ENCODE measurements around the gene C19orf53.
"Not testable (repeated sequence)": the region's sequence is repeated elsewhere in the genome, so short reads cannot be mapped to it uniquely, and the experiment has no call there.

The C19orf53 gene

GRCh38 chr19:13774217-13775191 is at the start of gene C19orf53:
Gene C19orf53 (plus strand): TSS chr19:13774456. CDS start chr19:13774478, 22 bp downstream.
- DNase-seq: peak; percentile 58

- DNase-seq: no peak
Measured at GRCh38 chr19:13726323-13726722, 47.9 kb upstream of the C19orf53 start.

- DNase-seq: no peak
Measured at GRCh38 chr19:13727798-13728197, 46.5 kb upstream of the C19orf53 start.

DNA sequence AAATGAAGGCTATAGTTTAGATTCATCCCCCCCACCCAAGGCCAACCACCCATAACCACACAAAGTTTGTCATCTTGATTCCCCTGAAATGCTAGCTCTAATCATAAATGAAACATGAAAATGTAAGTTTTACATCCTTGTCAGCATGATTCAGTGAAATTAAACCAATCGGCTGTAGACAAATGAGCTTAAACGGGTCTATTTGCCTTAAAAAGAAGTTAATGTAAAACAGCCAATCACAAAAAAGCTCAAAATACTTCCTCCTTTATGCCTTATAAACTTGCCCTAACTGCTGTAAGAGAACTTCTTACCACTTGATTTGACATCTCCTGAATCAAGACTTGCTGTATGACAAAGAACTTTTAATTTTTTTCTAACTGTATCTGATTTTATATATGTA is 44.4 kb upstream of the C19orf53 start:
- no peak for DNase-seq

DNA sequence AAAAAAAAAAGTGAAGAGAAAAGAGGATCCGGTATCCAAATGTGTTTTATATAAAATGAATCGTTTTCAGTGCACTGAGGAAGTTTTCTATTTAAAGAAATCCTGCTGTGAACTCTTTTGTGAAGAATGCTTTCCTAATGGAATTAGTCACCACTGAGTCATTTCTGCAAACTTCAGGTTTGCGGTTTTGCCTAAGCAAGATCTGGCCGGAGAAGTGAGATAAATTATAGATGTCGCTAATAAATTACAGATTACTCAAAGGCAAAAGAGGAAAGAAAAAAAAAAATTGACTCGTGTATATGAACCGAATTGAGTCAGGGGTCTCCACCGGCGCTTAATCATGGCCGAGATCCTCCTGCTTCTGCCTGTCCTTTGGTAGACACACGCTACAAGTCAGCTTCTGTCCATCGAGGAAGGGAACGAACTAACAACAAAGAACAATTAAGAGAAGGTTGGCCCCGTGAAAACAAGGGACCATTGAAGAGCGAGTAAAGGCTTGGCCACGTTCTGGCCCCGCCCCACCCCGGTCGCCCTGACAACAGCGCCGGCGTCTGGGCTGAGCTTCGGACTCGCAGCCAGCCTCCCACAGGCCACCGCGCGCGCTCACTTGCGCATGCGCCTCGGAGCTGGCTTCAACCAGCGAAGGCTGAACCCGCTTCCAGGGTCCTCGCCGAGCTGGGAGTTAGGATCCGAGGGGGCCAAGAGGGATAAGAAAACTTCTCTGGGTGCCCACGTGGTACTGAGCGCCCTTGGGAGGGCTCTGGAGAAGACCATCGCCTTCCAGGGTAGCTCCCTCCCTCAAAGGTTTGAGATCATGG is 42.9 kb upstream of the C19orf53 start:
- peak; percentile 70 for DNase-seq

- no peak for DNase-seq
Measured at GRCh38 chr19:13732337-13732736, 41.9 kb upstream of the C19orf53 start.

GRCh38 chr19:13734751-13735150 is 39.5 kb upstream of the C19orf53 start:
- DNase-seq: no peak

DNA sequence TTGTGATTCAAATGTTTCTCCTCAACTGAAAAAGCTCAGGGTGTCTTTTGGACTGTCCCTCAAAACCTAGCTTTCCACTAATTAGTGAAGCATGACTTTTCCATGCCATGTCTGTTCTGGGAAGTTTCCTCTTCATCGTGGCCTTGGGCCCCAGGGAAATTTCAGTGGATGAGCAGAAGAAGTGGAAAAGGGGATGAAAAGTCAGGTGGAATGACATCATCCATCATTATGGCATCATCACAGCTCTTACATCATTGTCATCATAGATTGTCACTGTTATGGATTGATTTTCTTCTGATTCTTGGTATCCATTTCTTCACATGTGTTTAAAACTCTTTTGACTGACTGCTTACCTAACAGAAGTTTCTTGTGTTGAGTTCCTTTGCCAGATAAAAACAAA is 36.2 kb upstream of the C19orf53 start:
- DNase-seq: no peak

- DNase-seq: no peak
Measured at GRCh38 chr19:13741893-13742292, 32.4 kb upstream of the C19orf53 start.

DNA sequence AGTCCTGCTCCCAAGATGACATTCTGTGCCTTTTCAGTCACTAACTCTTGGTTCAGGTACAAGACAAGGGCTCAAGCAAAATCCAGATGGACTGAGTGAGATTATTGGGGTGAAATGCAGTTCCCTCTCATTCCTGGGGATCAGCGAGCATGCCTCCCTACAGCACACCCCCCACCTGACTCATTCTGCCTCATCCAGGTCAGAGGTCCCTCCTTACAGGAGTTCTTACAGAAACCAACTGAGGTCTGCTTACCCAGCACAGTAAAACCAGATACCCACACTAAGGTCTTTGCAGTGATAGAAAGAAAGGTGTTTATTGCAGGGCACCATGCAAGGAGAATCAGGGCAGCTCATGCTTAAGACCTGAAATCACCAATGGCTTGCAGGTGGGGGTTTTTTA is 31.5 kb upstream of the C19orf53 start:
- DNase-seq: no peak

- DNase-seq: no peak
Measured at GRCh38 chr19:13744174-13744573, 30.1 kb upstream of the C19orf53 start.

DNA sequence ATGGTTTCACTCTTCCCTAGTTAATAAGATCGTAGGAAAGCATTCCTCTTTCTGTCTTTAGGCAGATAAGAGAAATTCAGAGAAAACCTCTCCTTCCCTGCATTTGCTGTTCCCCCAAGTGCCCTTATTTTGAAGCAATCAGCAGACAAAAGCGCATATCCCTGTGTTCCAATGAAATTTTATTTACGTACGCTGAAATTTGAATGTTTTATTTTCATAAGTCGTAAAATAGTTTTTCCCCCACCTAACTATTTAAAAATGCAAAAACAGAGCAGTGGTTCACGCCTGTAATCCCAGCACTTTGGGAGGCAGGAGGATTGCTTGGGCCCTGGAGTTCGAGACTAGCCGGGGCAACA is 27.2 kb upstream of the C19orf53 start:
- DNase-seq: no peak

- DNase-seq: no peak
Measured at GRCh38 chr19:13748169-13748828, 26.0 kb upstream of the C19orf53 start.

DNA sequence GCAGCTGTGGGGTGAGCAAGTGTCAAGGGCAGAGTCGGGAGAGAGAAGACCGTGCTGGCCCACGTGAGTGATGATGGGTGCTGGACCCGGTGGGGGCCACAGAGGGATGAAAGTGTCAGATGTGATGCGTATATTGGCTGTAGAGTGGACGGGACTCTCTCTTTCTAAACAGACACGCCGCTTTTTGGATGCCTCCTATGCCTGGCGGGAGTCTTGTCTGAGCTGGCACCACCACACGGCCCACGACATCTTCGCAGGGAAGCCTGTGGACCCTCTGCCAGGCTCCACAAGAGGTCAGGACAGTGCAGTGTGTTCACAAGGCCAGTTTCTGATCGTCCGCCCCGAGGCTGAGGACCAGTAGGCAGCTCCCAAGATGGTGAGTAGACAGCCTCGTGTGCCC is 22.8 kb upstream of the C19orf53 start:
- DNase-seq: no peak

DNA sequence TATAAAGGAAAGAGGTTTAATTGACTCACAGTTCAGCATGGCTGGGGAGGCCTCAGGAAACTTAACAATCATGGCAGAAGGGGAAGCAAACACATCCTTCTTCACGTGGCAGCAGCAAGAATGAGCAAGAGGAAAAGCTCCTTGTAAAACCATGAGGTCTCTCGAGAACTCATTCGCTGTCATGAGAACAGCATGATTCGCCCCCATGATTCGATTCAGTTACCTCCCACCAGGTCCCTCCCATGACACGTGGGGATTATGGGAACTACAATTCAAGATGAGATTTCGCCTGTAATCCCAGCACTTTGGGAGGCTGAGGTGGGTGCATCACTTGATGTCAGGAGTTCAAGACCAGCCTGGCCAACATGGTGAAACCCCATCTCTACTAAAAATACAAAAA is 20.6 kb upstream of the C19orf53 start:
- not testable (repeated sequence) for DNase-seq

DNA sequence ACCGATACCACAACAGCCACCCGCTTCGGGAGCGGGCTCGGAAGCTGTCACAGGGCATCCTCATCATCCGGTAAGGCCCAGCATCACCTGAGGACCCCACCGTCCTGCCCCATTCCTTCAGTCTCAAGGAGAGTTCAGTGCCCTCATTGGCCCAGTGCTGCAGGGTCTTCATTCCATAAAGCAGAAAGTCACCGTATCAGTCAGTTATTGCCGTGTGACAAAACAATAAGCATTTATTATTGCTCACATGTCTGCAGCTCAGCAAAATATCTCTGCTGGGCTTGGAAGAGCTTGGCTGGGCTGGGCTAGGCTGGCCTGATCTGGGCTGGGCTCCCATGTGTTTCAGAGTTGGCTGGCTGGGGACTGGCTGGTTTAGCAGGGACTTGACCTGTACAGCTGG is 18.0 kb upstream of the C19orf53 start:
- no peak for DNase-seq

DNA sequence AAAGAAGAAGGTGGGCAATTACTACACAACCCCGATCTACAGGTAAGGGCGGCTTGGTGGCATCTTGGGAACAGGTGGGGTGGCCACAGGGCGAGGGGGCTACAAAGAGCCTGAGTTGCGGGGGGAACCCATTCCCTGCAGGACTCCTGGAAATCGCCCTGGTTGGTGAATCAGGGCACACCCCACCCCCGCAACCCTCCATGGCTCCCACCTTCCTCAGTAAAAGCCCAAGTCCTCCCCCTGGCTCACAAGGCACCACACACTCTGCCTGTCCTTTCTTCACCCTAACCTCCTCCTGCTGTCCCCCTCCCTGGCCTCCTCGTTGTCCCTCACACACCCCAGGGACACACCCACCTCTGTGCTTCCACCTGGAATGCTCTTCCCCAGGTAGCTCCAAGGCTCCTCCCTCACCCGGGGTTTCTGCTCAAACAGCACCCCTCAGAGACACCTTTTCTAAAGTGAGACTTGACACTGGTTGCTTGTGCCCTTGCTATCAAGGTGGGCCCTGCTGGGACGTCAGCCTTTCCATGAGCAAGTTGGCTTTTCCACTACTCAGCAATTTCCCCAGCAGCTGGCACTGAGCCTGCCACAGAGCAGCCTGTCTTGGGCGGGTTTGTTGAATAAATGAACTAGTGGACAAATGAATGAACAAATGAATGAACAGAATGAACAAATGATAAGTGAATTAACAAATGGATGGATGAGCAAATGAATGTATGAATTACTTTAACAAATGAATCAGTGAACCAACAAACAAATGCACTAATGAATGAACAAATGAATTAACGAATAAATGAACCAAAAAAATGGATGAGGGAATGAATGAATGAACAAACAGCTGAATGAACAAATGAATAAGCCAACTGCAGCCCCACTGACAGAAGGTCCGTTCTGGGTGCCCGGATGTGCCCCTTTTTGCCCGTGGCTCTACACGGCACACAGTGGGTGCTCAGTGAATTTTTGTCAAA is 16.2 kb upstream of the C19orf53 start:
- no peak for DNase-seq

DNA sequence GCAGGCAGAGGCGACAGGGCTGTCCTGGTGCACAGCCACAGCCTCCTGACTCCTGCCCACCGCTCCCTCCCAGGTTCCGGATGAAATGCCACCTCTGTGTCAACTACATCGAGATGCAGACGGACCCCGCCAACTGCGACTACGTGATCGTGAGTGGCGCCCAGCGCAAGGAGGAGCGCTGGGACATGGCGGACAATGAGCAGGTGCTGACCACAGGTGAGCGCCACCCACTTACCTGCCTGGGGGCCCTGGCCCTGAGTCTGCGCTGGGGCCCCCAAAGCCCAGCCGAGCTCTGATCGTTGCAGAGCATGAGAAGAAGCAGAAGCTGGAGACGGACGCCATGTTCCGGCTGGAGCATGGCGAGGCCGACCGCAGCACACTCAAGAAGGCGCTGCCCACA is 15.5 kb upstream of the C19orf53 start:
- DNase-seq: no peak

- no peak for DNase-seq
Measured at GRCh38 chr19:13761423-13761822, 12.8 kb upstream of the C19orf53 start.

DNA sequence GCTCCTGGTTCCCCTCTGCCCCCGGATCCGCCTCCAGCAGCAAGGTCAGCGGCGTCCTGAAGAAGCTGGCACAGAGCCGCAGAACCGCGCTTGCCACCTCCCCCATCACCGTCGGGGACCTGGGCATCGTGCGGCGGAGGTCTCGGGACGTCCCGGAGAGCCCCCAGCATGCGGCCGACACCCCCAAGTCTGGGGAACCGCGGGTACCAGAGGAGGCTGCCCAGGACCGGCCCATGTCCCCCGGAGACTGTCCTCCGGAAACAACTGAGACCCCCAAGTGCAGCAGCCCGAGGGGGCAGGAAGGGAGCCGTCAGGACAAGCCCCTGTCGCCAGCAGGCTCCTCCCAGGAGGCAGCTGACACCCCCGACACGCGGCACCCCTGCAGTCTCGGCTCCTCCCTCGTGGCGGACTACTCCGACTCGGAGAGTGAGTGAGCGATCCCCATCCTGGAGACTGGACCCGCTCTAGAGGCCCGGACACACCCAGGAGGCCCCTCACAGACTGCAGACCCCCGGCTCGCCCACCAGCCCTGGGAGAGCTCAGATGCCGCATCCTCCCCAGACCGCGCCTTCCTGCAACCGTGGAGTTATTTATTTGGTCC is 11.5 kb upstream of the C19orf53 start:
- DNase-seq: no peak

DNA sequence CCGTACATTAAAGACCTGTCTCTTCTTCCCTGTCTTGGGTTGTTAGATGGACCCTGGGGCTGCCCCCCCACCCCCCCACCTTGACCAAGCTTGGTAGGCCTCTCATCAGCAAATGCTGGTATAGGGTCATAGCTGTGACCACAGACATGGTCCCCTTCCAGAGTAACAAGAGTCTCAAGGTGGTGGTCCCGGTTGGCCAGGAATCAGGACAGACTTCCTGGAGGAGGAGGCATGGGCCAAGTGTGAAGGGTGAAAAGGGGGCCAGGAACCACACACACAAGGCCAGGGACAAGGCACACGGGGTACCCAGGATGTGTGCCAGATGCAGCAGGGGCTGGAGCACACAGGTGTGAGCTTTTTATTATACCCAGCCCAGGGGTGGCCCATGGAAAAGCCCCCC is 11.0 kb upstream of the C19orf53 start:
- no peak for DNase-seq

All from SIG-M5 (cell line).